HEK293T (cell line): Measurements from ENCODE around the gene CLASP2.

Experiments
- ELF4 ChIP-seq: fragments of 450-650 bp; IDR thresholded peaks from 2 replicates; pipeline ENCODE4 v1.6.1; 2017; ENCODE audit warnings: antibody characterized with exemption
- SP1 ChIP-seq: fragments of 450-650 bp; IDR thresholded peaks from 2 replicates; pipeline ENCODE4 v1.6.1; 2017
- SUZ12 ChIP-seq: fragments of 450-650 bp; IDR thresholded peaks from 2 replicates; pipeline ENCODE4 v1.6.1; 2016; ENCODE audit warnings: mild to moderate bottlenecking
- TARDBP ChIP-seq: fragments of 450-650 bp; IDR thresholded peaks from 2 replicates; pipeline ENCODE4 v1.6.1; 2016
- ZNF384 ChIP-seq: fragments of 450-650 bp; IDR thresholded peaks from 2 replicates; pipeline ENCODE4 v1.6.1; 2016

- TF ChIP-seq ELF4 (no peak), SP1 (no peak), ZNF384 (no peak), TARDBP (no peak), SUZ12 (no peak)
Measured at GRCh38 chr3:33613041-33613440, 105.0 kb downstream of the CLASP2 start.
